GM12864 (cell line): Measurements from ENCODE around the gene KLF5.
"Not testable (repeated sequence)": the region's sequence is repeated elsewhere in the genome, so short reads cannot be mapped to it uniquely, and the experiment has no call there.

Source experiments
- DNase-seq: peaks from one replicate; pipeline ENCODE4 v3.0.0-alpha.2; 2011; ENCODE audit warnings: low read depth
- H3K4me3 ChIP-seq: 2 replicates; pipeline ENCODE4 v1.5.1; 2011; ENCODE audit warnings: mild to moderate bottlenecking, low read depth, low read length, control low read depth
- CTCF ChIP-seq: IDR thresholded peaks from 2 replicates; pipeline ENCODE4 v1.5.1; 2011; ENCODE audit warnings: low read depth, mild to moderate bottlenecking, moderate library complexity, low read length, control low read depth, inconsistent platforms; ENCODE audit errors: missing control alignments

KLF5 gene

GRCh38 chr13:73045031-73045430, 13.8 kb upstream of the KLF5 start:
- TF ChIP-seq CTCF, result no peak
- no peak overlapping the region for H3K4me3 ChIP-seq
- DNase-seq, result no peak

- not testable (repeated sequence) for DNase-seq, H3K4me3 ChIP-seq
These were observed 10.2 kb upstream of the KLF5 start for GRCh38 chr13:73048615-73049014.

GRCh38 chr13:73054712-73055111, 4.1 kb upstream of the KLF5 start:
- no peak for DNase-seq
- no peak overlapping the region for H3K4me3 ChIP-seq
- TF ChIP-seq CTCF, result no peak

- no peak for DNase-seq
- no peak overlapping the region for H3K4me3 ChIP-seq
- no peak for TF ChIP-seq CTCF
These were observed 2.8 kb upstream of the KLF5 start for GRCh38 chr13:73055813-73056564.

GRCh38 chr13:73056565-73056962, 2.2 kb upstream of the KLF5 start:
- no peak overlapping the region for H3K4me3 ChIP-seq
- TF ChIP-seq CTCF, result no peak
- DNase-seq, result no peak

- no peak overlapping the region for H3K4me3 ChIP-seq
- TF ChIP-seq CTCF, result no peak
These were observed 1.3 kb upstream of the KLF5 start for GRCh38 chr13:73057284-73058063.

GRCh38 chr13:73058064-73058313, 816 bp upstream of the KLF5 start:
- no peak overlapping the region; the same call in 1 of the 2 replicates for H3K4me3 ChIP-seq
- no peak for TF ChIP-seq CTCF

More at GRCh38 chr13:73057284-73058063, 1.3 kb upstream of the KLF5 start:
- no peak for DNase-seq

More at GRCh38 chr13:73058064-73058313, 816 bp upstream of the KLF5 start:
- no peak for DNase-seq
